Hepatocyte (in vitro differentiated cells): ENCODE measurements around the gene ANKRD40.

ENCODE experiments used
- EZH2phosphoT487 ChIP-seq: fragments of 200-600 bp; sonication (generic); IDR thresholded peaks from one replicate; pipeline ENCODE4 v1.6.1; 2018; ENCODE audit warnings: antibody characterized with exemption, mild to moderate bottlenecking, low read depth, moderate library complexity; ENCODE audit not compliant: unreplicated experiment, severe bottlenecking
- TF ChIP-seq, protein P1 (sequence below): fragments of 200-600 bp; sonication (generic); IDR thresholded peaks from 2 replicates; pipeline ENCODE4 v1.5.1; 2016; ENCODE audit warnings: antibody characterized with exemption, mild to moderate bottlenecking; ENCODE audit not compliant: poor library complexity

- TF ChIP-seq, protein P1, sequence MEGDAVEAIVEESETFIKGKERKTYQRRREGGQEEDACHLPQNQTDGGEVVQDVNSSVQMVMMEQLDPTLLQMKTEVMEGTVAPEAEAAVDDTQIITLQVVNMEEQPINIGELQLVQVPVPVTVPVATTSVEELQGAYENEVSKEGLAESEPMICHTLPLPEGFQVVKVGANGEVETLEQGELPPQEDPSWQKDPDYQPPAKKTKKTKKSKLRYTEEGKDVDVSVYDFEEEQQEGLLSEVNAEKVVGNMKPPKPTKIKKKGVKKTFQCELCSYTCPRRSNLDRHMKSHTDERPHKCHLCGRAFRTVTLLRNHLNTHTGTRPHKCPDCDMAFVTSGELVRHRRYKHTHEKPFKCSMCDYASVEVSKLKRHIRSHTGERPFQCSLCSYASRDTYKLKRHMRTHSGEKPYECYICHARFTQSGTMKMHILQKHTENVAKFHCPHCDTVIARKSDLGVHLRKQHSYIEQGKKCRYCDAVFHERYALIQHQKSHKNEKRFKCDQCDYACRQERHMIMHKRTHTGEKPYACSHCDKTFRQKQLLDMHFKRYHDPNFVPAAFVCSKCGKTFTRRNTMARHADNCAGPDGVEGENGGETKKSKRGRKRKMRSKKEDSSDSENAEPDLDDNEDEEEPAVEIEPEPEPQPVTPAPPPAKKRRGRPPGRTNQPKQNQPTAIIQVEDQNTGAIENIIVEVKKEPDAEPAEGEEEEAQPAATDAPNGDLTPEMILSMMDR, result no peak
- no peak for TF ChIP-seq EZH2phosphoT487
Observed at GRCh38 chr17:50676065-50676975, 31.4 kb downstream of the ANKRD40 start.
